Colon (tissue), 2 donors: ENCODE data around the gene ERGIC3.
"Not testable (repeated sequence)": the region's sequence is repeated elsewhere in the genome, so short reads cannot be mapped to it uniquely, and the experiment has no call there.

ENCODE experiments used
- FAIRE-seq: peaks from 2 replicates; lab custom pipeline; 2012; peaks lifted over from hg19 to GRCh38; lab: Jason Lieb, UNC
- donor health status: control.
- donor health status: control.

The ERGIC3 gene

GRCh38 chr20:35541783-35542662, at the start of gene ERGIC3:
Gene ERGIC3 (plus strand): TSS chr20:35542078. CDS start chr20:35542098, 20 bp downstream.
- FAIRE-seq, result no peak

GRCh38 chr20:35492352-35492751, 49.5 kb upstream of the ERGIC3 start:
- FAIRE-seq, result no peak

- FAIRE-seq, result no peak
Measured at GRCh38 chr20:35496481-35496880, 45.4 kb upstream of the ERGIC3 start.

GRCh38 chr20:35497320-35497719, 44.6 kb upstream of the ERGIC3 start:
- FAIRE-seq, result no peak

GRCh38 chr20:35497780-35498189, 44.1 kb upstream of the ERGIC3 start:
- no peak for FAIRE-seq

- no peak for FAIRE-seq
Measured at GRCh38 chr20:35499271-35499670, 42.6 kb upstream of the ERGIC3 start.

GRCh38 chr20:35502352-35502751, 39.5 kb upstream of the ERGIC3 start:
- FAIRE-seq, result no peak

- FAIRE-seq, result no peak
Measured at GRCh38 chr20:35503281-35503680, 38.6 kb upstream of the ERGIC3 start.

GRCh38 chr20:35503841-35504561, 37.9 kb upstream of the ERGIC3 start:
- no peak for FAIRE-seq

GRCh38 chr20:35504751-35505150, 37.1 kb upstream of the ERGIC3 start:
- FAIRE-seq, result no peak

GRCh38 chr20:35506179-35506578, 35.7 kb upstream of the ERGIC3 start:
- no peak for FAIRE-seq

GRCh38 chr20:35506872-35507638, 34.8 kb upstream of the ERGIC3 start:
- no peak for FAIRE-seq

- FAIRE-seq, result no peak
Measured at GRCh38 chr20:35508493-35509218, 33.2 kb upstream of the ERGIC3 start.

- FAIRE-seq, result no peak
Measured at GRCh38 chr20:35510951-35511735, 30.7 kb upstream of the ERGIC3 start.

GRCh38 chr20:35511814-35512420, 30.0 kb upstream of the ERGIC3 start:
- no peak for FAIRE-seq

GRCh38 chr20:35514371-35514932, 27.4 kb upstream of the ERGIC3 start:
- no peak for FAIRE-seq

- no peak for FAIRE-seq
Measured at GRCh38 chr20:35515341-35515740, 26.5 kb upstream of the ERGIC3 start.

GRCh38 chr20:35515949-35516645, 25.8 kb upstream of the ERGIC3 start:
- FAIRE-seq, result no peak

GRCh38 chr20:35517125-35517524, 24.8 kb upstream of the ERGIC3 start:
- FAIRE-seq, result no peak

GRCh38 chr20:35517767-35518166, 24.1 kb upstream of the ERGIC3 start:
- FAIRE-seq, result not testable (repeated sequence)
